Forelimb muscle (tissue), 1 donor: Measurements from ENCODE around the gene ADAM29. TPM values are rescaled to one million over a fixed set of nuclear protein-coding genes. Genes with fewer than 3 reads are reported as not detected.
"Not testable (repeated sequence)": the region's sequence is repeated elsewhere in the genome, so short reads cannot be mapped to it uniquely, and the experiment has no call there.

Source experiments
- DNase-seq: peaks from one replicate; pipeline ENCODE4 v3.0.0-alpha.2; 2013; ENCODE audit warnings: low read depth
- polyA plus RNA-seq: library from polyadenylated mRNA; unstranded; fragments of 120-200 nt; gene quantifications from one replicate; pipeline ENCODE4 v1.2.1, GENCODE V29; 2013; ENCODE audit not compliant: insufficient read length

The ADAM29 gene
- not detected for polyA plus RNA-seq

DNA sequence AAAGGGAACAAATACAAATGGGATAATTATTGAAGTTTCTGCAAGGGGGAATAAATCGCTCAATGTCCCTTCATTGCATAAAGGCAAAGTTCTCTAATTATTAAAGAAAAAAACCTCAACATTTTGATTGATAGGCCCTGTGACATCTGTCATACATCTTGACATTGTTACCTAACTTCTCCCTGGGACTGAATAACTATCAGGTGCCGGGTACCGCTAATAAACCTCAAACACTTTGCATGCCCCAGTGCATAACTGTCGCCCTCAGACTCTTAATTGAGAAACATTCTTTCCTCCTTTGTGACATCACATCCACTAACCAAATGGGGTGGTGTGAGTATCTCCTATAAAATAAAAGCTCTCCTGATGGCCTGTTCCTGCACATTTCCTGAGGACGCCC is at the start of gene ADAM29:
ADAM29 (plus strand) TSS at position 301 of the 400 bp plus-strand sequence. CDS start 57,168 bp downstream, outside the sequence.
- DNase-seq: no peak

DNA sequence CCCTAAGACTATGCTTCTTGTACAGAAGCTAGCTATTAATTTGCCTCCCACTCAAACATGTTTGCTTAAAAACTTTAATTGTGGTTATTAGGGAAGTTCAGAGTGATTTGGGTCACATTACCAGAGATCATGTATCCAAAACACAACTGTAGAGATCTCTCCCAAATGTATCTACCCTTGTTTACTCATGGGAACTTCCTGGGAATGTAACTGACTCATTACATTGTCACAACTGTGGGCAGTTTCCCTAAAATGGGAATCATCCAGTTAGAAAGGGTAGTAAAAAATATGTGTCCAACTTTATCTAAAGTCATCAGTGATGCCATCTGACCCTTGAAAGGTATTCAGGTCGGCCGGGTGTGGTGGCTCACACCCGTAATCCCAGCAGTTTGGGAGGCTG is 48.8 kb upstream of the ADAM29 start:
- no peak for DNase-seq

DNA sequence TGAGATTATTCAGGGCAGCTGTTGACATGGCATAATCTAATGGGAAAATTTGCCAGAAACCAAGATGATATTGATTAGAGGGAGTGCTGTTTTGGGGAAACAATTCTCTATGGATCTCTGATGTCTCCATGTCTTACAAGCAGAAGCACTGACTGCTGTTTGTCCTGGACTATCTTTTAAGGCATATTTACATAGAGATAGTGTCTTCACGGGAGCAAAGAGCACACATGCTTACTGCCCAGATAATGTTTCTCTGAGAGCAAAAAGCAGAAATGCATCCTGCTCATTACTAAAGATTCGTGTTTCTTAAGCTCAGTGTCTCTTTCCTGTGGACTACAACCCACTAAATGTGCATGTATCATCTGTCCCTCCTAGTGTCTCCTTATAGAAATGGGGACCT is 47.8 kb upstream of the ADAM29 start:
- DNase-seq: no peak

DNA sequence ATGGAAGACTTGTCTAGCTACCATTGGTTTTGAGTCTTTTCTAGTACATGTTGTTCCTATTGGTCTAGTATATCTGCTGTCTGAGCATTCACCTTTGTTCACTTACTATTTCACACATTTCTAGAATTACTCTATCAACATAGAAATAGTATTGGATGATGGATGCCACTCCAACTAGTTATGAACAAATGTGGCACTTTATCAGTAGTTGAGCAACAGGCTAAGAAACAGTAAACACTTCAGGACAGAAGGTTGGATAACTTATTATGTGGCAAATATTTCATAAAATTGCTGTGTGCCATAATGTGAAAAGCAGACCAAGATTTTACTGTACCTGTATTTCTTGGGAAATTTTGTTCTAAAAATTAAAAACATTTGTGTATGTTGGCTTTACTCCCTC is 46.8 kb upstream of the ADAM29 start:
- no peak for DNase-seq

DNA sequence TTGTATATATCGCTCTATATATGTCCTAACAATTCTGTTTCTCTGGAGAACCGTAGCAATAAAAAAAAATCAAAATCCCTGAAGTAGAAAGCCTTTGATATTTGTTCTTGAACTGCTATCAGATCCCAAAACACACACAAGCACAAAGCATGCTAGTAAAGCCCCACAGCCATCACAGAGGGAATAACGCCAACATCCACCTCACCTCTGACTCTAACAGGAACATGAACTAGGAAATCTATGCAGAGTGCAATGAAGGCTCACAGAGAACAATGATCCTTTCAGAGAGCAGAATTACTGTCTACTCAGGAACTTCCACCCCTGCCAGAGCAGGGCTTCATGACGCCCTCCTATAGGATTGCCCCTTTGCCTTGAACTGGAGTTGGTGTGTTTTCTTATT is 45.0 kb upstream of the ADAM29 start:
- not testable (repeated sequence) for DNase-seq

DNA sequence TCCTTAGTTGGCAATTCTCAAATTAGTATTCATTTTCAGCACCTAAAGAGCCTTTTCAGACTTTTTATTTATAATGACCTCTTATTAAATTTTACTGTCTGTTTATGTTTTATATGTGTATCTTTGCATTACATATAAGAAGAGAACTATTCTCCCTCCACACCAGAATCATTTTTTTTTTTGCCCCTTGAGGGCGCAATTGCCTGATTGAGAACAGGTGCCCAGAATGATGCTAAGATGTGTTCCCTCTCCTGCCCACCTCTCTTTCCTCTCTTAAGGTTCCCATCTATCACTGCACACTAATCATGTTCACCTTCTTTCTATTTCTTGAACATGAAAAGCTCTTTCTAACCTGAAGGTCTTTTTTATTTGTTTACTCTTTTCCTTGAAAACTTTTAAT is 44.2 kb upstream of the ADAM29 start:
- no peak for DNase-seq

DNA sequence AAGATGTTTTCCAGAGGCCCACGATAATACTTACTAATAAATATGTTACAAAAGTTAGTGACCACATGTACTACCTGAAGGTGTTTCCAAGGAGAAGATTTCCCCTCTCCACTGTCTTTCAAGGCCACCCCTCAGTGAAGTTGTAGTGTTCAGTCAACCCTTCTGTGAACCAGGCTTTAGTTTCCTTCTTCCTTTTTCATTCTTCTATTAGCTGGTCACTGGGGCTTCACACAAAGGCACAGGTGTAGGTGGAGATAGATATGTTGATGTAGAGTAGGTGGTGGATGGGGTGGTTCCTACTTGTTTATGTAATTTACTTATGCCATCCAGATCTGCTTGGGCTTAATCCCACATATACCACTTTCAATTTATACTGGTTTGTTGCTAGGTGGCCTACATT is 43.3 kb upstream of the ADAM29 start:
- no peak for DNase-seq

DNA sequence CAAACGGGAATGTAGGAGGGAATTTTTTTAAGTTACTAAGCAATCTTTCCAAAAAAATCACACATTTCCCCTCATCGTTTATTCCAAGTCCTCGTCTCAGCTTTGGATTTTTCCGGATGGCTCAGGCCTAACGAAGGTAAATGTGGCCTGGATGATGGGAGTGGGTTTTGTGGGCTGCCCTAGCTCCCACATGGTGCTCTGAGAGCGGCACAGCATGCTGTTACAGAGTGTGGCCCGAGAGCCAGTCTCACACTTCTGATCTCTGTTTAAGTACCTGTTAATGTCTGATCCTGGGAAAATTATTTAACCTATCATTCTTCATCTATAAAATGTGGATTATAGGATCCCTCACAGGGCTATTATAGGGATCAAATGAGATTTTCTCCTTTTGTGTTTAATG is 38.2 kb upstream of the ADAM29 start:
- no peak for DNase-seq

DNA sequence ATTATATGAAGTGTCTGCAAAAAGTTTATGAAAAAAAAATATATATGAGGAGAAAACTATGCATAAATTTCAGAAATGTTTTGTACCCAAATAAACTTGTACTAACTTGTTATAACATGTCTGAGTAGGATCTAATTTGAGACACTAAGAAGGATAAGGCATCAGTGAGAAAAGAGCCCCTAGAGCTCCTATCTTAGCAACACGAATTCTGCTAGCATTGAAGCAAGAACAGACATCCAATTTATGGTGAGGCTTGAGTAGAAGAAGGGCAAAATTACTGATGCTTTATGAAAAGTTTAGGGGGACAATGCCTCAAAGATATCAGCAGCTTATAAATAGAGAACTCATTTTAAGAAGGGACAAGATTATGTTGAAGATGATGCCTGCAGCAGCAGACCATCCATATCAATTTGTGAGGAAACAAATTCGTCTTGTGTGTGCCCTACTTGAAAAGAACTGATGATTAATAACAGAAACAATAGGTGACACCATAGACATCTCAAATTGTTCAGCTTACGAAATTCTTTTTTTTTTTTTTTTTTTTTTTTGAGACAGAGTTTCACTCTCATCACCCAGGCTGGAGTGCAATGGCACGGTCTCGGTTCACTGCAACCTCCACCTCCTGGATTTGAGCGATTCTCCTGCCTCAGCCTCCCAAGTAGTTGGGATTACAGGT is 35.7 kb upstream of the ADAM29 start:
- no peak for DNase-seq

DNA sequence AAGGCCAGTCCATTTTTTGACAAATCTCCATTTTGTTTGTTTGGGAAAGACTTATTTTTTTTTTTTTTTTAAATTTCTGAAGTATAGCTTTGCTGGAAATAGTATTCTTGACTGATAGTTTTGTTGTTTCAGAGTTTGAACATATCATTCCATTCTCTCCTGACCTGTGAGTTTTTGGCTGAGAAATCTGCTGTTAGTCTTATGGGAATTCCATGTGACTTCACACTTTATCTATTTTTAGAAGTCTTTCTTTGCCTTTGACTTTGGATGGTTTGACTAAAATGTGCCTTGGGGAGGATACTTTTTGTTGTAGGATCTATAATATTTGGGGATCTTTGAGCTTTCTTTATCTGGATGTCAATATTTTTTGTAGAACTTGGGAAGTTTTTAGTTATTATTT is 10.7 kb upstream of the ADAM29 start:
- no peak for DNase-seq

DNA sequence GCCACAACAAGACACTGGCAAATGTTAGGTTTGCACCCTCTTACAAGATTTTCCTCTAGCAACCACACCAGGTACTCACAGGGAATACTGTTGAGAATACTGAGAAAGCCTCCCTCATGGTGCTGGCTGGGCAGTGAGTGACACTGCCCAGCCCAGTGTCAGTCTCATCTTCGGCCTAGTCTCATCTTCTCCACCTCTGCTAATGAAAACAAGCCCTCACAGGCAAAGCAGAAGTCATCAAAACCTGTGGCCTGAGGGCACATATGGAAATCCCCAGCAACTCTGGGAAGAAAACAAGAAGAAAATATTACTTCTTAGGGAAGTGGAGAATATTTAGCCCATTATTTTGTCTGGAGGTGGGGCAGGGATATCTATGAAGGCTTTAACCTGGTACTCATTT is 7.9 kb upstream of the ADAM29 start:
- no peak for DNase-seq

DNA sequence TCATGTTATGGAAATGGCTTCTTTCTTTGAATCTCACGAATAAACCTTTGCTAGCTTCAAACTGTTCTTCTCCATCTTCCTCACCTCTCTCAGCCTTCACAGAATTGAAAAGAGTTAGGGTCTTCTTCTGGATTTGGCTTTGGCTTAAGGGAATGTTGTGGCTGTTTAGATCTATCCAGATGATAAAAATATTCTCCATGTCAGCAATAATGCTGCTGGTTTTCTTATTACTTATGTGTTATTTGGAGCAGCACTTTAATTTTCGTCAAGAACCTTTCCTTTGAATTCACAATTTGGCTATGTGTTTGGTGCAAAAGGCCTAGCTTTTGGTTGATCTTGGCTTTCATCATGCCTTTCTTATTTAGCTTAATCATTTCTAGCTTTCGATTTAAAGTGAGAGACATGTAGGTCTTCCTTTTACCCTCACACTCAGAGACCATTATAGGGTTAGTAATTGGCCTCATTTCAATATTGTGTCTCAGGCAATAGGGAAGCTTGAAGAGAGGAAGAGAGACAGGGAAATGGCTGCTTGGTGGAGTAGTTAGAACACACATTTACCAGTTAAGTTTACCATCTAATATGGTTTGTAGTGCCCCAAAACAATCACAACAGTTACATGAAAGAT is 5.1 kb upstream of the ADAM29 start:
- no peak for DNase-seq

DNA sequence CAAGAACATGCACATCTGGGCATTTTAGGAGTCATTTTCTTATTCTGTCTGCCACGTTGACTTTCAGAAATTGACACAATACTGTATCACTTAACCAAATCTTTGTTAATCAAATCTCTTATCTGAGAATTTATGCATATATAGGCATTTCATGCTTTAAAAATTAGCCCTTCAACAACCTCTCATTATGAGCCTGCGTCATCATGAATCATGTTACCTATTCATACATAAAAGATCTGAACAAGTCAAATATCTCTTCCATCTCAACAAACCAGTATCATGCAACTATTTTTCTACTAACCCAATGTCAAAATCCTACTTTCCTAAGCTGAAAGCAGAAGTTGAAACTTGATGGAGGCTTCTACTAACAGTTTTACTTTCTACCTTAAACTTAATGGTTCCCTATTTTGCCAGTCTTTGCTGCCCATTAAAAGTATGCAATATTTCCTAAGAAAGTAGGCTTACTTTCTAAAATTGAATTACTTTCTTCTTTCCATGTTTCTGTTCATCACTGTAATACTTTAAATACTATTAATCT is 1.8 kb downstream of the ADAM29 start:
- no peak for DNase-seq

DNA sequence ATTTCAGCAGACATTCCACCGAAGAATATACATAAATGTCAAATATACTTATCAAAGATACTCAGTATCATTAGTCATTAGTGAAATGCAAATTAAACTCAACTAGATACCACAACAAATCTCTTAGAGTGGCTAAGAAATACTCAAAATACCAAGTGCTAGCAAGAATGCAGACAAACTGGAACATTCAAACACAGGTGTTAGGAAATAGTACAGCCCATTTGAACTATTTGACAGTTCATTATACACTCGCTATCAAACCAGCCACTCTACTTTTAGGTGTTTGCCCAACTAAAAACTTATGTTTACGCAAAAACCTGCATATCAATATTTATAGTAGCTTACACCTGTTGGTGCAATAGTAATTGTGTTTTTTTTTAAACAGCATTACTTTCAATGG is 8.8 kb downstream of the ADAM29 start:
- no peak for DNase-seq

DNA sequence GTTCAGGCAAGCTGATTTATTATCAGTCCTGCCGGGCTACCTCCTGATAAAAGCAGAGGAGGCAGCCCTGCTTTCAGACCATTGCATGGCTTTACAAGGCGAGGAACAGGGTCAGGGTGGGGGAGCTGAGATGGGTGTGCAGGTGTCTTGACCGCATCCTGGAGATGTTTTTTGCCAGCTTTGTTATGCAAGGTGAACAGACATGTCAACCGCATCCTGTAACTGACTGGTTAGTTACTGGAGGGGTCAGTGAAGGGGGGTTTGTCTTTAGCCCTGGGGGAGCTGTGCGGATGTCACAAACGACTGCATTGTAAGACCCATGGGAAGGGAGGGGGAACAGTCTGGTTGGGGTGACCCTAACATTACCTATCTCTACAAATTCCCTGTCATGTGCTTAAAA is 10.0 kb downstream of the ADAM29 start:
- DNase-seq: no peak

DNA sequence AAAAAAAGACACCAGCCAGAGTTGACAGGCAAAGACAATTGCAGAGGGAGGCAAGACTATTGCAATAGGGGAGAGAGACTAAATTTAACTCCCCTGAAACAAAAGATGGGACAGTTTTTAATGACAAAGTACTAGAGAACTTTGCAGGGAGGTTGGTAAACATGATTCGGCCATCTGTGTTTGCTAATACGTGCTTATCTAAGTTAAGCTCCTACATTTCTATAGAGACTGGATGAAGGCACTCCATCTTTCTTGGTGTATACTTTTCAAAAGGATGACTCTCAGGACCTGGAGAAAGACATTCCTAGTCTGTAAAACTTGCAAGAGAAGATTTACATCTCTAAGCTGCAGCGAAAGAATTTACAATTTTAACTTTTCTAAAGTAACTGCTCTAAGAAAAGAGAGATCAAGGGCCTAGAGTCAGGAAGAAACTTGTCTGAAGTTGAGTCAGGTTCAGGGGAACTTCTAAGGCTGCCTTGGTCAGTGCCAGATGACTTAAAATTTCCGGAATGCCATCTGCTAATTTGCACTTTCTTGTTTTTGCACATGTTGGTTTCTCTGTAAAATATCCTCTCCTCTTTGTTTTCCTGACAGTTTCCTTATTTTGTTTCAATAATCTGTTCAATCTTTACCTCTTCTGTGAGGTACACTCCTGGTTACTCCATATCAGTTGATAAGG is 10.6 kb downstream of the ADAM29 start:
- DNase-seq: no peak

DNA sequence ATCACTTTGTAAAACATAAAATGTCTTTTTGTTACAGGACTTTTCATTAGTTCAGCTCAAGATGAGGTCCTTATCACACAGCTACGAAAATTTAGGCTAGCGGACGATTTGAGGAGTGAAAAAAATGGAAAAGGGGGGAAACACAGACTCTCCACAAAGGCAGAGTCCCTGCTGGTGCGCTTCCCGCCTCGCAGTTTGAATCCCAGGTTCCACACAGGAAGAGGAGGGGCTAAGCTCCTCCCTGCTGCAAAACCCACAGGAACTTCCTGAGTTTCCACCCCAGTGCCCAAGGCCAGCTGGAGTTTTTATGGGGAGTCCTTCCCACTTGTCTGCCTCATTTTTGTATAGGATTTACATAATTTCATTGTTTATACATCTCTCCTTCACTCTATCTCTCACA is 11.2 kb downstream of the ADAM29 start:
- DNase-seq: no peak

DNA sequence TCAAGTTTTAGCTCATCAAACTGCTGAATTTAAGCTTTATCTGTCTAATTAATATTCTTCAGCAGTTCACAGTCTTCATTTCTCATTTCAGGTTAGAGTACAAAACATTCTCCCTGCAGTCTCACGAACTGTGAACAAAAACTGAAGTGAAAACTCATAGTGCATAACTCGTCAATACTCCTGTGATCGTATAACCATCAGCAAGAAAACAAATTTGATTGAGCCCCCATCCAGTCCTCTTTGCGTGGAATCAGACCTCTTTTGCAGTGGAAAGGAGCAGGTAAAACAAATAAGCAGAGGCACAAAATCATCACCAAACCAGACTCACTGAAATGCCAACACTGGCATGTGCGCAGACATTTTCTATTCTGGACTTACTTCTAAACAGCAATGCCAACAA is 12.7 kb downstream of the ADAM29 start:
- no peak for DNase-seq

DNA sequence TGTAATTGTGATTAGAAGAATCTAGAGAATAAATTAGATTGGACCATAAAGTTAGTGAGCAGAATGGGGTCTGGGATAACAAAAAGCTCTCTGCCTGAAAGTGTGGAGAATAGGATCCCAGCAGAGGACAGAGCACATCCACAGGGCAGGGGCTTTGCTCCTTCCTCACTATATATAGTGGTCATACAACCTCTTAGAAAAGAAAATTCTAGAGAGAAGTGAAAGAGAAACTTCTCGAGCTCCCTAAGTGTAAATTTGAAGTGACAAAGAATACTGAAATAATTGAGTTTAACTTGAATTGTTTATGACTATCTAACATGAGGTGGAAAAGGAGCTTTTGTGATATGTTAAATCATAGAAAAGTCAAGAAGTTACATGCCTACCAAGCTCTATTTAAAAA is 14.9 kb downstream of the ADAM29 start:
- DNase-seq: no peak

DNA sequence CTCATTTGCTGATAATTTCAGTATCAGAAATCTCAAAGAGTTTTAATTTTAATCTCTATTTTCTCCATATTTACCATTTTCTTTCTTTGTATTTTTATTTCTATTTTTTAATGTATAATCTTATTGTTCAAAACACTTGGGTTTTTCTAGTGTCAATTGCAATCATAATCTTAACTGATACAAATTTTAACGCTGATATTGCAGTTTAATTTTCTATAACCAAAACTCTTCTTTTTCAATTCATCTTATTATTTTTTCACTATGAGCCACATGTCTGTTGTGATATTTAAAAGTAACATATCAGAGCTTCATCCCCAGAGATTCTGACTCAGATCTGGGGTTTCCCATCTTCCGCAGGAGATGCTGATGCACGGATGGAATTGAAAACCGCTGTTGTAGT is 16.2 kb downstream of the ADAM29 start:
- DNase-seq: no peak

DNA sequence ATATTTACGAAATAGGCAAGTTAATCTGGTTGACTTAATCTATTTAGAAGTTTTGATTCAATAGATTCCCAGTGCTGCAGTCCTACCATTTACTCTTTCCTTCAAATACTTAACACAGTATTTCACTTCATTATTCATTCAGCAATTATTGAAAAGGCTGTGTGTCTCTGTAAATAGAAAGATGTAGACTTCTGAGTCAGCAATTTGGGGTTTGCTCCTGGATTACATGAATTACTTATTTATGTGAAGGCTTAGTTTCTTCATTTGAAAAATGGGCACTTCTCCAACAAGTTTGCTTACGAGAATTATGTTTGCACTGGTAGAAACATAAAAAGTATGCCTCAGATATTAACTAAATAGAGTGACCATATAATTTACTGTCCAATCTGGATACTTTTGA is 17.4 kb downstream of the ADAM29 start:
- DNase-seq: no peak

DNA sequence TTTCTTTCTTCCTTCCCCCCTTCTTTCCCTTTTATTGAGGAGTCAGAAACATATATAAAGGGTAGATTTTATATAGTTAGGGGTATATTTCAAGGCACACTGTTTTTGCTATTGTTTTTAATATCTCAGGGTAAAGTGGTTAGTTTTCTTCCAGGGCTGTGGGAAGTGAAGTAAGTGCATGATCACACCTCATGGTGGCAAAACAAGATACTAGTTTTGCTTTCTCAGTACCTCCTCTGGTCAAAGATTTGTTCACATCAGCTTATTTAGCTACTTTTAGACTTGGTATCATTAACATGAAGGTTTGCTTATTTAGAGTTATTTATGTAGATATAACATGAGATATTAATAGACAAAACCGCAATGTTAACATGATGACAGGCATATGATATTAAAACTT is 21.8 kb downstream of the ADAM29 start:
- no peak for DNase-seq

DNA sequence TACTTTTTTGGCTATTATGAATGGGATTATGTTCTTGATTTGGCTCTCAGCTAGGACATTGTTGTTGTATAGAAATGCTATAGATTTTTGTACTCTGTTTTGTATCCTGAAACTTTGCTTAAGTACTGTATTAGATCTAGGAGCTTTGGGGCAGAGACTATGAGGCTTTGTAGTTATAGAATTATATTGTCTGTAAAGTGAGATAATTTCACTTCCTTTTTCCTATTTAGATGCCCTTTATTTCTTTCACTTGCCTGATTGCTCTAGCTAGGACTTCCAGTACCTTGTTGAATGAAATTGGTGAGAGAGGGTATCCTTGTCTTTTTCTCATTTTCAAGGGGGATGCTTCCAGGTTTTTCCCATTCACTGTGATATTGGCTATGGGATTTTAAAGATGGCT is 28.1 kb downstream of the ADAM29 start:
- no peak for DNase-seq
